HEK293T (cell line): ENCODE measurements around the gene ITGAE.

Experiments
- ELF4 ChIP-seq: fragments of 450-650 bp; IDR thresholded peaks from 2 replicates; pipeline ENCODE4 v1.6.1; 2017; ENCODE audit warnings: antibody characterized with exemption
- FOXA1 ChIP-seq: fragments of 450-650 bp; IDR thresholded peaks from 2 replicates; pipeline ENCODE4 v1.6.1; 2016; ENCODE audit warnings: mild to moderate bottlenecking
- SUZ12 ChIP-seq: fragments of 450-650 bp; IDR thresholded peaks from 2 replicates; pipeline ENCODE4 v1.6.1; 2016; ENCODE audit warnings: mild to moderate bottlenecking
- TF ChIP-seq, protein P1 (sequence below): fragments of 450-650 bp; IDR thresholded peaks from 2 replicates; pipeline ENCODE4 v1.6.1; 2016

DNA sequence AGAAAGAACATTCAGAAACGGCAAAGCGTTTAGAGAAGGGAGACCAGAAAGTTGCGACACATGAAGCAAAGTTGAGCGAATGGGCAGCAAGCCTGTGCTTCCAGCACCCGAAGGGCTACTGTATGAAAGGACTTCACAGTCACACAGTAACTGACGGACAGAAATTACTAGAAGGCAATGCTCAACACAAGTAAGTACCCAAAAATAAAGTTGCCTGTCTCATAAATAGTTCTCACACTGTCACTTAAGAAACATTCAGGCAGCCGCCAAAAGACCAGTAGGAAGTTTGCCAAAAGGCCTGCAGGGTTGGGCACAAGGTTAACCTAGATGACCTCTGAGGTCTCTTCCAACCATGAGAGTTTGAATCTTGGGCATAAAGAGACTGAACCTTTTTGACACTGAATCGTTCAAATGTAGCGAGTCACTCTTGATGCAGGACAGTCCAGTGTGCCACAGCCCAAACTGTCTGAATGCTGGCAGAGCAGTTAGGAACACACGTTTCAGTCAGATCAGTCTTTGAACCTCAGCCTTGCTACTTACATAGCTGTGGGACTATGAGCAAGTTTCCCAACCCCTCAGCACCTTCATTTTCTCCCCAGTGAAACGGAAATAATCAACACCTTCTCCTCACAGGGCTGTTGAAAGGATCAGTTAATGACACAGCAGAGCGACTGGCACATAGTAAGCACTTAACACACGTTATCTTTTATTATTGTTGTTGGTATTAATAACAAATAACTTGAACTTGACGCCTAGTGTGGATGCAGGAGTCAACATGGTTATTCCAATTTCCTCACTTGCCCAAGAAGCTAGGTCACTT, 34.6 kb upstream of the ITGAE start:
- TF ChIP-seq, protein P1, sequence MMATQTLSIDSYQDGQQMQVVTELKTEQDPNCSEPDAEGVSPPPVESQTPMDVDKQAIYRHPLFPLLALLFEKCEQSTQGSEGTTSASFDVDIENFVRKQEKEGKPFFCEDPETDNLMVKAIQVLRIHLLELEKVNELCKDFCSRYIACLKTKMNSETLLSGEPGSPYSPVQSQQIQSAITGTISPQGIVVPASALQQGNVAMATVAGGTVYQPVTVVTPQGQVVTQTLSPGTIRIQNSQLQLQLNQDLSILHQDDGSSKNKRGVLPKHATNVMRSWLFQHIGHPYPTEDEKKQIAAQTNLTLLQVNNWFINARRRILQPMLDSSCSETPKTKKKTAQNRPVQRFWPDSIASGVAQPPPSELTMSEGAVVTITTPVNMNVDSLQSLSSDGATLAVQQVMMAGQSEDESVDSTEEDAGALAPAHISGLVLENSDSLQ, result no peak
- TF ChIP-seq FOXA1, result no peak
- no peak for TF ChIP-seq ELF4
- no peak for TF ChIP-seq SUZ12
